ENCODE data around the gene GRM7. TPM values are rescaled to one million over a fixed set of nuclear protein-coding genes. Genes with fewer than 3 reads are reported as not detected.

GRM7 gene
- total RNA-seq, 2 experiments from 2014 or later = not detected

- no peaks in the 10 kb centered on the region for H3K4me1 ChIP-seq (ENCODE audit: insufficient read depth, low read length, poor library complexity, severe bottlenecking)
- no peak overlapping the region for H3K4me2 ChIP-seq (ENCODE audit: low read length)
- no peak overlapping the region for H3K27ac ChIP-seq (ENCODE audit: low read depth, low read length, poor library complexity, severe bottlenecking)
- no peak overlapping the region for H2AFZ ChIP-seq (ENCODE audit: low read length)
- no peak for DNase-seq (ENCODE audit: low spot score)
- CTCF ChIA-PET (ENCODE audit: unreplicated experiment) = no interaction called here
- POLR2A ChIA-PET = interaction anchor here (0.6 kb wide), 1 partner anchor 22 kb away, joined by 5 read pairs; no protein-coding TSS in a partner anchor
- intact Hi-C loops (cut with micrococcal nuclease; ENCODE audit: unreplicated experiment) = no loop called here
- TF ChIP-seq EZH2phosphoT487 (IDR thresholded peaks at IDR 0.05; ENCODE audit: borderline replicate concordance, low read depth, low read length) (no peak), CTCF (conservative IDR thresholded peaks at IDR 0.05; ENCODE audit: low read length) (no peak)
- BruUV-seq (replicated peaks) = no TSS peak
- no peaks in the 10 kb centered on the region; the same call in 1 of the 2 replicates for H4K20me1 ChIP-seq (ENCODE audit: insufficient read depth, low read length)
- H3K36me3 ChIP-seq (ENCODE audit: insufficient read depth, low read length) = no peaks in the 10 kb centered on the region
- H3K9me2 ChIP-seq (ENCODE audit: insufficient read depth, low read length) = no peaks in the 10 kb centered on the region
- H3K79me2 ChIP-seq (ENCODE audit: insufficient read depth, low read depth, low read length) = no peaks in the 10 kb centered on the region
- no peaks in the 10 kb centered on the region for H3K9me3 ChIP-seq (ENCODE audit: low read length)
- H3K4me3 ChIP-seq (ENCODE audit: low read depth, low read length, poor library complexity, severe bottlenecking) = no peak overlapping the region
These were observed 741.4 kb downstream of the GRM7 start for GRCh38 chr3:7602297-7602696.

GRCh38 chr3:7607083-7607482, 746.2 kb downstream of the GRM7 start:
- Histone ChIP-seq H3K4me2 (ENCODE audit: low read length) (no peak overlapping the region), H3K9me3 (ENCODE audit: low read length) (no peaks in the 10 kb centered on the region), H4K20me1 (ENCODE audit: insufficient read depth, low read length) (no peaks in the 10 kb centered on the region; the same call in 1 of the 2 replicates), H3K36me3 (ENCODE audit: insufficient read depth, low read length) (no peaks in the 10 kb centered on the region), H3K27ac (ENCODE audit: low read depth, low read length, poor library complexity, severe bottlenecking) (no peak overlapping the region), H3K79me2 (ENCODE audit: insufficient read depth, low read depth, low read length) (no peaks in the 10 kb centered on the region), H3K4me1 (ENCODE audit: insufficient read depth, low read length, poor library complexity, severe bottlenecking) (no peaks in the 10 kb centered on the region), H3K4me3 (ENCODE audit: low read depth, low read length, poor library complexity, severe bottlenecking) (no peak overlapping the region), H3K9me2 (ENCODE audit: insufficient read depth, low read length) (no peaks in the 10 kb centered on the region), H2AFZ (ENCODE audit: low read length) (no peak overlapping the region)
- no TSS peak for BruUV-seq (replicated peaks)
- no peak for DNase-seq (ENCODE audit: low spot score)
- intact Hi-C loops (cut with micrococcal nuclease; ENCODE audit: unreplicated experiment) = no loop called here
- ChIA-PET CTCF (ENCODE audit: unreplicated experiment) (no interaction called here), POLR2A (interaction anchor here (0.6 kb wide), 3 partner anchors 8 to 1556 kb away, joined by 3 to 4 read pairs (median 4); no protein-coding TSS in a partner anchor)
- no peak for TF ChIP-seq CTCF (conservative IDR thresholded peaks at IDR 0.05; ENCODE audit: low read length)
- TF ChIP-seq EZH2phosphoT487 (IDR thresholded peaks at IDR 0.05; ENCODE audit: borderline replicate concordance, low read depth, low read length) = no peak

GRCh38 chr3:7607676-7608075, 746.8 kb downstream of the GRM7 start:
- no peaks in the 10 kb centered on the region for H3K4me1 ChIP-seq (ENCODE audit: insufficient read depth, low read length, poor library complexity, severe bottlenecking)
- H3K9me2 ChIP-seq (ENCODE audit: insufficient read depth, low read length) = no peaks in the 10 kb centered on the region
- no peaks in the 10 kb centered on the region; the same call in 1 of the 2 replicates for H4K20me1 ChIP-seq (ENCODE audit: insufficient read depth, low read length)
- H3K4me2 ChIP-seq (ENCODE audit: low read length) = no peak overlapping the region
- CTCF ChIA-PET (ENCODE audit: unreplicated experiment) = no interaction called here
- no peaks in the 10 kb centered on the region for H3K79me2 ChIP-seq (ENCODE audit: insufficient read depth, low read depth, low read length)
- TF ChIP-seq CTCF (conservative IDR thresholded peaks at IDR 0.05; ENCODE audit: low read length) (no peak), EZH2phosphoT487 (IDR thresholded peaks at IDR 0.05; ENCODE audit: borderline replicate concordance, low read depth, low read length) (no peak)
- no peak overlapping the region for H3K27ac ChIP-seq (ENCODE audit: low read depth, low read length, poor library complexity, severe bottlenecking)
- H3K4me3 ChIP-seq (ENCODE audit: low read depth, low read length, poor library complexity, severe bottlenecking) = no peak overlapping the region
- no peaks in the 10 kb centered on the region for H3K36me3 ChIP-seq (ENCODE audit: insufficient read depth, low read length)
- no peaks in the 10 kb centered on the region for H3K9me3 ChIP-seq (ENCODE audit: low read length)
- intact Hi-C loops (cut with micrococcal nuclease; ENCODE audit: unreplicated experiment) = no loop called here
- no peak for DNase-seq (ENCODE audit: low spot score)
- POLR2A ChIA-PET = interaction anchor here (0.6 kb wide), 2 partner anchors 9 to 92 kb away, joined by 4 read pairs; no protein-coding TSS in a partner anchor
- H2AFZ ChIP-seq (ENCODE audit: low read length) = no peak overlapping the region
- BruUV-seq (replicated peaks) = no TSS peak
